Transverse colon (tissue), 4 donors: ENCODE results near the gene CEP126.

Experiments
- CTCF ChIP-seq, 5 experiments: fragments of 200-600 bp in 3 of 5; fragments of 450-650 bp in 2 of 5; sonication (generic) in 3 of 5; IDR thresholded peaks; 1 replicate in 2 of 5; 2 replicates in 3 of 5; pipeline ENCODE4 v1.5.1; 2016 to 2017; ENCODE audit warnings: antibody characterized with exemption in 5 of 5, inconsistent platforms in 3 of 5, mild to moderate bottlenecking in 2 of 5, moderate library complexity in 1 of 5
- EP300 ChIP-seq: sonication (generic); formaldehyde crosslinking; IDR thresholded peaks from one replicate; pipeline ENCODE4 v1.6.1; 2017; ENCODE audit warnings: antibody characterized with exemption, low read depth
- POLR2A ChIP-seq: fragments of 450-650 bp; IDR thresholded peaks from one replicate; pipeline ENCODE4 v1.6.1; 2016; ENCODE audit warnings: antibody characterized with exemption, mild to moderate bottlenecking, moderate library complexity
- POLR2AphosphoS5 ChIP-seq, 3 donors: sonication (generic); formaldehyde crosslinking; IDR thresholded peaks; one replicate each; pipeline ENCODE4 v1.6.1; 2016; ENCODE audit warnings: antibody characterized with exemption in 3 of 3

GRCh38 chr11:101974771-101975170 lies 60.0 kb downstream of the CEP126 start:
- no peak for TF ChIP-seq CTCF (IDR thresholded peaks at IDR 0.05)
- no peak for TF ChIP-seq EP300
- TF ChIP-seq POLR2A, result no peak
- no peak for TF ChIP-seq POLR2AphosphoS5 (IDR thresholded peaks at IDR 0.05)
